Keratinocyte (primary cell): ENCODE results near the gene TWF1. TPM values are rescaled to one million over a fixed set of nuclear protein-coding genes. Genes with fewer than 3 reads are reported as not detected.
"Not testable (repeated sequence)": the region's sequence is repeated elsewhere in the genome, so short reads cannot be mapped to it uniquely, and the experiment has no call there.

Experiments used
- DNase-seq: peaks from one replicate; pipeline ENCODE4 v3.0.0-alpha.2; 2011; ENCODE audit warnings: low read depth, missing footprints, low spot score
- FAIRE-seq: peaks from 2 replicates; lab custom pipeline; 2011; peaks lifted over from hg19 to GRCh38; lab: Jason Lieb, UNC
- H2AFZ ChIP-seq: 2 replicates; pipeline ENCODE4 v1.6.0; 2012; ENCODE audit warnings: low read length, control low read depth, inconsistent platforms; ENCODE audit not compliant: control insufficient read depth
- H3K27ac ChIP-seq: 2 replicates; pipeline ENCODE4 v1.5.1; 2011; ENCODE audit warnings: low read length; ENCODE audit not compliant: control insufficient read depth, insufficient read depth
- H3K27me3 ChIP-seq: 3 replicates; pipeline ENCODE4 v1.6.0; 2011; ENCODE audit warnings: low read length; ENCODE audit not compliant: control insufficient read depth, insufficient read depth; ENCODE audit errors: extremely low read depth
- H3K36me3 ChIP-seq, 2 experiments: 2 replicates in 1 of 2; 3 replicates in 1 of 2; pipeline ENCODE4 v1.5.1; 2011; ENCODE audit warnings: low read length in 2 of 2, mild to moderate bottlenecking in 1 of 2; ENCODE audit not compliant: control insufficient read depth in 2 of 2, insufficient read depth in 2 of 2; ENCODE audit errors: extremely low read depth in 1 of 2
- H3K4me1 ChIP-seq: 3 replicates; pipeline ENCODE4 v1.5.1; 2011; ENCODE audit warnings: low read length; ENCODE audit not compliant: control insufficient read depth, insufficient read depth; ENCODE audit errors: extremely low read depth
- H3K4me2 ChIP-seq: 3 replicates; pipeline ENCODE4 v1.6.0; 2011; ENCODE audit warnings: low read depth, low read length; ENCODE audit not compliant: control insufficient read depth, insufficient read depth; ENCODE audit errors: extremely low read depth
- H3K4me3 ChIP-seq, 3 experiments: fragments of 200-600 bp in 1 of 3; sonication (generic) in 1 of 3; 2 replicates in 2 of 3; 3 replicates in 1 of 3; pipeline ENCODE4 v1.5.1; 2011 to 2016; ENCODE audit warnings: low read length in 3 of 3, mild to moderate bottlenecking in 3 of 3, control low read depth in 2 of 3, inconsistent platforms in 1 of 3, low read depth in 1 of 3, mixed read lengths in 1 of 3, mixed run types in 1 of 3, moderate library complexity in 1 of 3; ENCODE audit not compliant: control insufficient read depth in 2 of 3, insufficient read depth in 2 of 3; ENCODE audit errors: extremely low read depth in 1 of 3
- H3K79me2 ChIP-seq: 2 replicates; pipeline ENCODE4 v1.6.0; 2012; ENCODE audit warnings: low read length; ENCODE audit not compliant: control insufficient read depth, insufficient read depth
- H3K9ac ChIP-seq: 3 replicates; pipeline ENCODE4 v1.6.0; 2011; ENCODE audit warnings: low read length; ENCODE audit not compliant: control insufficient read depth, insufficient read depth; ENCODE audit errors: extremely low read depth
- H3K9me1 ChIP-seq: 3 replicates; pipeline ENCODE4 v1.6.0; 2011; ENCODE audit warnings: low read length; ENCODE audit not compliant: control insufficient read depth, insufficient read depth; ENCODE audit errors: extremely low read depth
- H3K9me3 ChIP-seq: 2 replicates; pipeline ENCODE4 v1.5.1; 2012; ENCODE audit warnings: low read depth, low read length; ENCODE audit not compliant: control insufficient read depth
- H4K20me1 ChIP-seq: 3 replicates; pipeline ENCODE4 v1.6.0; 2011; ENCODE audit warnings: low read length; ENCODE audit not compliant: control insufficient read depth, insufficient read depth; ENCODE audit errors: extremely low read depth
- EZH2 ChIP-seq: IDR thresholded peaks from one replicate; pipeline ENCODE4 v1.6.1; 2012; ENCODE audit warnings: inconsistent platforms, mild to moderate bottlenecking, low read length, moderate library complexity
- dilution Hi-C: fragments of 300-500 bp; cut with MboI; formaldehyde crosslinking; loops from one replicate; pipeline ENCODE4 v1.7.0; 2020; ENCODE audit warnings: low sequenced_read_pairs; ENCODE audit not compliant: extremely low pct_ligation_motif_present
- polyA plus RNA-seq, 5 experiments: library from polyadenylated mRNA; depleted of rRNA in 3 of 5; stranded (reverse) in 3 of 5; stranded (forward) in 1 of 5; unstranded in 1 of 5; fragments of >200 nt; gene quantifications; 1 replicate in 1 of 5; 2 replicates in 3 of 5; 3 replicates in 1 of 5; pipeline versions ENCODE4 v1.2.1 to v1.2.3, GENCODE V29; 2011 to 2012; ENCODE audit warnings: missing spikeins in 2 of 5, low read depth in 1 of 5, low replicate concordance in 1 of 5
- TF ChIP-seq, protein P1 (sequence below), 3 experiments: IDR thresholded peaks in 1 of 3; conservative IDR thresholded peaks in 1 of 3; optimal IDR thresholded peaks in 1 of 3; 2 replicates in 2 of 3; 3 replicates in 1 of 3; pipeline versions ENCODE3 to v1.5.1; 2011; ENCODE audit warnings: low read length in 3 of 3, mild to moderate bottlenecking in 3 of 3, moderate library complexity in 2 of 3, control low read depth in 1 of 3, inconsistent platforms in 1 of 3; ENCODE audit not compliant: insufficient read depth in 2 of 3; ENCODE audit errors: extremely low read depth in 1 of 3

Gene TWF1
- polyA plus RNA-seq, 1 donor (not counting 4 experiments of a cell fraction or from before 2014, with no cell fraction given), result 167 TPM

DNA sequence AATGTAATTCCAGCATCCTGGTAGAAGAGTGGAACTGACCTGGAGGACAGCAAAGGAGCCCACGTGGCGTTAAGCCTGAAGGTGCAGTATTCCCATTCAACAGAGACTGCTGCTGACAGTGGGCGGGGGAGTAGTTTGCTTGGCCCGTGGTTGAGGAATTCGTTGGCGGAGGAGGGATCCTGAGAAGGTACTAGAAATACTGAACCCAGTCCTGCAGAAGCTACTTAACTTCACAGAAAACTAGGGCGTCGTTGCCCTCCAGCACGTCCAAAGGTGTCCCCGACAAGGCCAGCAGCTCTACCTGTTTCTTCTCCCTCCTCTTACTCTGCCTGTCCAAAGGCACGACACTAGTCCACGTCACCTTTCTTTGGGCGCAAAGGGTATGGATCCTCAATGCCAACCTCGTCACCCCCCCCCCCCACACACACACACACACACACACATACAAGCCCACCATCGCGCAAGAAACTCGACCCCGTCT, 47.8 kb downstream of the TWF1 start:
- Histone ChIP-seq H3K4me1 (peaks cover 37% of the 10 kb centered on the region), H2AFZ (peak overlapping the region; percentile 91), H3K79me2 (peaks cover 23% of the 10 kb centered on the region), H3K27me3 (no peaks in the 10 kb centered on the region), H4K20me1 (no peaks in the 10 kb centered on the region), H3K4me3 (peak overlapping the region; percentile 66 to 78 (median 70)), H3K36me3 (peaks cover 0 to 3% of the 10 kb centered on the region in 2 experiments), H3K9ac (peak overlapping the region; percentile 85), H3K9me3 (no peaks in the 10 kb centered on the region), H3K4me2 (peak overlapping the region; percentile 97), H3K27ac (peak overlapping the region; percentile 67), H3K9me1 (no peaks in the 10 kb centered on the region)
- dilution Hi-C loops, result no loop called here
- DNase-seq (no peak), FAIRE-seq (no peak)
- TF ChIP-seq, protein P1, sequence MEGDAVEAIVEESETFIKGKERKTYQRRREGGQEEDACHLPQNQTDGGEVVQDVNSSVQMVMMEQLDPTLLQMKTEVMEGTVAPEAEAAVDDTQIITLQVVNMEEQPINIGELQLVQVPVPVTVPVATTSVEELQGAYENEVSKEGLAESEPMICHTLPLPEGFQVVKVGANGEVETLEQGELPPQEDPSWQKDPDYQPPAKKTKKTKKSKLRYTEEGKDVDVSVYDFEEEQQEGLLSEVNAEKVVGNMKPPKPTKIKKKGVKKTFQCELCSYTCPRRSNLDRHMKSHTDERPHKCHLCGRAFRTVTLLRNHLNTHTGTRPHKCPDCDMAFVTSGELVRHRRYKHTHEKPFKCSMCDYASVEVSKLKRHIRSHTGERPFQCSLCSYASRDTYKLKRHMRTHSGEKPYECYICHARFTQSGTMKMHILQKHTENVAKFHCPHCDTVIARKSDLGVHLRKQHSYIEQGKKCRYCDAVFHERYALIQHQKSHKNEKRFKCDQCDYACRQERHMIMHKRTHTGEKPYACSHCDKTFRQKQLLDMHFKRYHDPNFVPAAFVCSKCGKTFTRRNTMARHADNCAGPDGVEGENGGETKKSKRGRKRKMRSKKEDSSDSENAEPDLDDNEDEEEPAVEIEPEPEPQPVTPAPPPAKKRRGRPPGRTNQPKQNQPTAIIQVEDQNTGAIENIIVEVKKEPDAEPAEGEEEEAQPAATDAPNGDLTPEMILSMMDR (optimal IDR thresholded peaks at IDR 0.05 in 1 of 3, IDR thresholded peaks at IDR 0.05 in 1 of 3, conservative IDR thresholded peaks at IDR 0.05 in 1 of 3; ENCODE audit: extremely low read depth in 1 of 3, insufficient read depth in 2 of 3, low read length in 3 of 3), result no peak
- no peak for TF ChIP-seq EZH2

DNA sequence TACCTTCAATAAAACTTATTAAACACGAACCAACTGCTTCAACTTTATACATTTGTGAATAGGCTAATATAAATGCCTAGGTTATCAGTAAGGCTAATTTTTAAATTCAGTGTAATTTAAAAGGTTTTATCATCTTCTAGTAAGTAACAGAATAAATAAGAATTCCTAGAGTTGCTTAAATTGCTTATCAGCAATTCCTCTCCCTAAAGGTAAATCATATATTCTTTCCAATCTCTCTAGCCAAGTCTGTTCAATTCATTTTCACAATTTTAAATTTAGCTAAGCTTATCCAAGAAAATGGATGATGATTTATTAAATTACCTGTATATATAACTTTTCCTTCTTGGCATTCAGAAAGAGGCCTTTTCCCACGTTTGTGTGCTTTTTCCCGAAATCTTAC, 52.1 kb downstream of the TWF1 start:
- peaks cover 0 to 8% of the 10 kb centered on the region in 2 experiments for H3K36me3 ChIP-seq
- H3K79me2 ChIP-seq, result peaks cover 18% of the 10 kb centered on the region
- no peaks in the 10 kb centered on the region for H4K20me1 ChIP-seq
- dilution Hi-C loops, result no loop called here
- no peaks in the 10 kb centered on the region for H3K9me3 ChIP-seq
- peaks cover 8% of the 10 kb centered on the region for H3K4me1 ChIP-seq
- no peak overlapping the region for H3K4me3 ChIP-seq
- no peak overlapping the region for H2AFZ ChIP-seq
- FAIRE-seq (no peak), DNase-seq (no peak)
- TF ChIP-seq, protein P1 (optimal IDR thresholded peaks at IDR 0.05 in 1 of 3, IDR thresholded peaks at IDR 0.05 in 1 of 3, conservative IDR thresholded peaks at IDR 0.05 in 1 of 3; ENCODE audit: extremely low read depth in 1 of 3, insufficient read depth in 2 of 3, low read length in 3 of 3), result no peak
- TF ChIP-seq EZH2, result no peak
- H3K27ac ChIP-seq, result no peak overlapping the region
- H3K27me3 ChIP-seq, result no peaks in the 10 kb centered on the region
- peak overlapping the region; percentile 14 for H3K4me2 ChIP-seq
- H3K9me1 ChIP-seq, result no peaks in the 10 kb centered on the region
- no peak overlapping the region for H3K9ac ChIP-seq

- H4K20me1 ChIP-seq, dilution Hi-C loops, H3K4me1 ChIP-seq, H3K79me2 ChIP-seq, H3K9me1 ChIP-seq, H2AFZ ChIP-seq, H3K27ac ChIP-seq, H3K4me3 ChIP-seq, FAIRE-seq, H3K9me3 ChIP-seq, H3K27me3 ChIP-seq, H3K4me2 ChIP-seq, DNase-seq, H3K9ac ChIP-seq, H3K36me3 ChIP-seq: not testable (repeated sequence)
These were observed 54.8 kb downstream of the TWF1 start for GRCh38 chr12:43751360-43751759.
